H1 (cell line): ENCODE data around the gene MCL1. TPM values are rescaled to one million over a fixed set of nuclear protein-coding genes. Genes with fewer than 3 reads are reported as not detected.

Experiments
- ATF2 ChIP-seq: IDR thresholded peaks from 2 replicates; pipeline ENCODE4 v1.6.1; 2012; ENCODE audit warnings: low read length, inconsistent platforms
- BCL11A ChIP-seq, 2 experiments: IDR thresholded peaks; one replicate each; pipeline ENCODE4 v1.6.1; 2011; ENCODE audit warnings: low read depth in 2 of 2, low read length in 2 of 2, mild to moderate bottlenecking in 2 of 2
- CBX5 ChIP-seq: fragments of 300-800, 300-1000 bp; sonication (generic); IDR thresholded peaks from 2 replicates; pipeline ENCODE4 v1.7.1; 2016; ENCODE audit warnings: antibody characterized with exemption, low read length, low read depth
- CHD7 ChIP-seq: fragments of 300-600 bp; sonication (generic); IDR thresholded peaks from 2 replicates; pipeline ENCODE4 v1.7.1; 2012; ENCODE audit warnings: low read length, moderate library complexity, mild to moderate bottlenecking, inconsistent platforms; ENCODE audit not compliant: insufficient replicate concordance
- CREB1 ChIP-seq: IDR thresholded peaks from 2 replicates; pipeline ENCODE4 v1.6.1; 2012; ENCODE audit warnings: inconsistent platforms
- RFX5 ChIP-seq: IDR thresholded peaks from 2 replicates; pipeline ENCODE4 v1.6.1; 2011; ENCODE audit warnings: low read depth, low read length, improper control_type of control experiment, borderline replicate concordance
- TAF7 ChIP-seq: optimal IDR thresholded peaks from 2 replicates; pipeline ENCODE3; 2011; ENCODE audit warnings: low read depth, mild to moderate bottlenecking, inconsistent platforms, low read length, moderate library complexity, borderline replicate concordance
- ZNF274 ChIP-seq: IDR thresholded peaks from 2 replicates; pipeline ENCODE4 v1.7.0; 2012; ENCODE audit warnings: low read length, borderline replicate concordance; ENCODE audit errors: extremely low read depth
- polyA plus RNA-seq, 7 experiments: library from polyadenylated mRNA; depleted of rRNA in 3 of 7; stranded (reverse) in 5 of 7; unstranded in 2 of 7; fragments of >200 nt in 5 of 7; fragments of 200-250 nt in 2 of 7; gene quantifications; 1 replicate in 5 of 7; 2 replicates in 1 of 7; 4 replicates in 1 of 7; pipeline versions ENCODE4 v1.2.1 to v1.2.3, GENCODE V29; 2011 to 2013; ENCODE audit warnings: missing spikeins in 2 of 7, mixed read lengths in 2 of 7
- total RNA-seq: library from RNA; stranded (reverse); fragmentation: NEBNext Ultra II Directional; extraction: Animal tissue kit (Norgen Biotek cat#: 25700); gene quantifications from 2 replicates; pipeline ENCODE4 v1.2.1, GENCODE V29; 2021

The MCL1 gene
- total and polyA plus RNA-seq, 2 of the 8 experiments (the other 6 are each of a cell fraction or from before 2014, with no cell fraction given), result 61.1 to 218 TPM

- no peak for TF ChIP-seq CHD7
- TF ChIP-seq RFX5, result no peak
- peak; percentile 87 for TF ChIP-seq CREB1
- no peak for TF ChIP-seq CBX5
- TF ChIP-seq TAF7, result peak; percentile 98
- TF ChIP-seq ATF2, result peak; percentile 45; the same call in 1 of the 2 replicates
- no peak for TF ChIP-seq BCL11A (IDR thresholded peaks at IDR 0.05; ENCODE audit: low read depth in 2 of 2, low read length in 2 of 2)
- no peak for TF ChIP-seq ZNF274
These were observed at the start of gene MCL1 (continued) for GRCh38 chr1:150579110-150579944.
